Vagina (tissue), 2 donors: ENCODE measurements around the gene F5.
A peak's percentile ranks its signal among the peaks of the same experiment; 100 is the strongest.

Source experiments
- CTCF ChIP-seq, 3 experiments: fragments of 450-650 bp in 2 of 3; fragments of 200-600 bp in 1 of 3; sonication (generic) in 1 of 3; IDR thresholded peaks; one replicate each; pipeline ENCODE4 v1.5.1; 2017 to 2019; ENCODE audit warnings: antibody characterized with exemption in 3 of 3, mild to moderate bottlenecking in 2 of 3, moderate library complexity in 2 of 3
- POLR2A ChIP-seq, 2 donors: fragments of 450-650 bp; IDR thresholded peaks; one replicate each; pipeline ENCODE4 v1.6.1; 2017; ENCODE audit warnings: antibody characterized with exemption in 2 of 2, mild to moderate bottlenecking in 2 of 2, moderate library complexity in 2 of 2

- peak in 1 of 3 experiments; percentile 13 for TF ChIP-seq CTCF (IDR thresholded peaks at IDR 0.05)
- TF ChIP-seq POLR2A (IDR thresholded peaks at IDR 0.05): no peak
These were observed 36.0 kb downstream of the F5 start for GRCh38 chr1:169550294-169550693.
